ENCODE measurements around the gene ROBO1.
"Not testable (repeated sequence)": the region's sequence is repeated elsewhere in the genome, so short reads cannot be mapped to it uniquely, and the experiment has no call there.

The ROBO1 gene

DNA sequence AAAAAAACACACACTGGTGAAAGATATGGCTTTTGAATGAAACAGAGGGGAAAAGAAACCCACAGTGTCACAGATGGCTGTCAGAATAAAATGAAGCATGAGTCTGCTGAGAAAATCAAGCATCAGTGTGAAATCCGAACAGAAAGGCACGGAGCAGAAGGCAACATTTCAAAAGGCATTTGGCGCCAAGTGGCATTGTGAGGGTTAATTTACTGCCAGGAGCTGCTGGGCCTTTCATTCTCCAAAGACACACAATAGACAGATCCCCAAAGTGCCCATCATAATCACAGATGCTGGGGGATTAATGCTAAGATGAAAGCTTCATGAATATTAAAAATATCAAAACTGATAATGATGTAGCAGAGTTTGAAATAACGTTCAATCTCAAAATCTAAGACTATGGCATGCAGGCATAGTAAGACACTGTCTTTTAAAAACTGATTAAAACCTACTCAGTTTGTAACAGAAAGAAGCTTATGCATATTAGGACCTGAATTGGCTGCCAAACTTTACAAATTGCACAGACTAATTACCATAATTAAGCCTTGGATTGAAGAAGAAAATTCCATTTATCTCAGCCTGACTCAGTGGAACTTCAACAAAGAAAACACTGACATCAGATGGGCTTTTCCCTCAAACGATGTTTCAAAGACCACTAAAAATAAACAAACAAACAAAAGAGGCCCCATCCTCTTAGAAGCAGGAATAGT, 589.2 kb downstream of the ROBO1 start:
- DNase-seq (no peak), ATAC-seq (replicated peaks) (no peak)
- H3K4me3 Mint-ChIP-seq = no peak overlapping the region
- no peaks in the 10 kb centered on the region for H3K4me1 Mint-ChIP-seq (ENCODE audit: low read depth in 2 of 2)
- no peaks in the 10 kb centered on the region for H3K27me3 Mint-ChIP-seq
- no peaks in the 10 kb centered on the region for H3K36me3 Mint-ChIP-seq (ENCODE audit: insufficient read depth)
- peaks cover 0 to 12% of the 10 kb centered on the region in 2 donors for H3K9me3 Mint-ChIP-seq
- H3K27ac Mint-ChIP-seq = no peak overlapping the region

GRCh38 chr3:79175870-79176269, 591.9 kb downstream of the ROBO1 start:
- H3K4me1 Mint-ChIP-seq (ENCODE audit: low read depth in 2 of 2) = no peaks in the 10 kb centered on the region
- no peak for ATAC-seq (replicated peaks)

GRCh38 chr3:79173259-79173658, 594.5 kb downstream of the ROBO1 start:
- not testable (repeated sequence) for ATAC-seq (replicated peaks); H3K9me3 Mint-ChIP-seq; DNase-seq; H3K27me3 Mint-ChIP-seq; H3K36me3 Mint-ChIP-seq (ENCODE audit: insufficient read depth); H3K27ac Mint-ChIP-seq; H3K4me3 Mint-ChIP-seq; H3K4me1 Mint-ChIP-seq (ENCODE audit: low read depth in 2 of 2)

More at GRCh38 chr3:79175870-79176269, 591.9 kb downstream of the ROBO1 start:
- Mint-ChIP-seq H3K27ac (no peak overlapping the region), H3K4me3 (no peak overlapping the region), H3K9me3 (peaks cover 0 to 2% of the 10 kb centered on the region in 2 donors), H3K27me3 (no peaks in the 10 kb centered on the region), H3K36me3 (ENCODE audit: insufficient read depth) (no peaks in the 10 kb centered on the region)
- DNase-seq = no peak

DNA sequence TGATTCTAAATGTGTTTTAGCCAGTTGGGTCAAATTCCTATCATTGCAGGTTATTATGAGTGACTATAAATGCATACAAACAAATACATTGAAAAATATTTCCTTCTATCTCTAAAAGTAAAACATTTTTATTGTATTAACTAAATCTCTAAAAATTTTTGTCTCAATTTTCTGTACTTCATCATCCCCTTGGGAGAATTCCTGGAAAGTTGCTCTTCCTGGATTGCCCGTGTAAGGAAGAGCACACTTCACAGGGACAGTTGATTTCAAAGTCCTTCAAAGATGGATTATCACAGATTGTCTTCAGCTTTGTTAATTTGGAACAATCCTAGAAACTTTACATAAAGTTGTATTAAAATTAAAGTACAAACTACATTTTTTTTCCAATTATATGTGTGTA, 595.6 kb downstream of the ROBO1 start:
- no peaks in the 10 kb centered on the region for H3K27me3 Mint-ChIP-seq
- peaks cover 5 to 7% of the 10 kb centered on the region in 2 donors for H3K9me3 Mint-ChIP-seq
- no peak overlapping the region for H3K27ac Mint-ChIP-seq
- DNase-seq (no peak), ATAC-seq (replicated peaks) (no peak)
- no peak overlapping the region for H3K4me3 Mint-ChIP-seq
- H3K36me3 Mint-ChIP-seq (ENCODE audit: insufficient read depth) = no peaks in the 10 kb centered on the region
- no peaks in the 10 kb centered on the region for H3K4me1 Mint-ChIP-seq (ENCODE audit: low read depth in 2 of 2)

DNA sequence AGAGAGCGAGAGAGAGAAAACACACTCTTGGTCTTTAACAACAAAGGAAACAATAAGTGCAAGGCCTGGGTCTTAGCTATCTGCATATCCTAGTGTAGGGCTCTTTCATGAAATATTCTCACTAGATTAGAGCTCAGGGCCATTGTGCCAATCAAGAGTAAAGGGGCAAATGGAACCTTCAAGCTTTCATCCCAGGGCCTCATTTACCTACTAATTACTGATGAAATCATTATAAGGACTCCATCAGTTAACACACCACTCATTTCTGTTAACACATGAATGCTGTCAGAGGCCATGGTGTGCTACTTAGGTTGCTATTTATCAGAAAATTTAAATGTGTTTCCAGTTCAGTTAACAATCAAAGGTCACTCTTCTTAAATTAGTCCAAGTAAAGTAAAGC, 597.8 kb downstream of the ROBO1 start:
- Mint-ChIP-seq H3K9me3 (peaks cover 6 to 11% of the 10 kb centered on the region in 2 donors), H3K36me3 (ENCODE audit: insufficient read depth) (no peaks in the 10 kb centered on the region), H3K4me1 (ENCODE audit: low read depth in 2 of 2) (no peaks in the 10 kb centered on the region), H3K27me3 (no peaks in the 10 kb centered on the region), H3K4me3 (no peak overlapping the region), H3K27ac (no peak overlapping the region)
- DNase-seq (no peak), ATAC-seq (replicated peaks) (no peak)

GRCh38 chr3:79167651-79168416, 600.0 kb downstream of the ROBO1 start:
- no peak overlapping the region for H3K4me3 Mint-ChIP-seq
- no peak overlapping the region for H3K27ac Mint-ChIP-seq
- ATAC-seq (replicated peaks) = no peak
- H3K27me3 Mint-ChIP-seq = no peaks in the 10 kb centered on the region
- no peak for DNase-seq
- no peaks in the 10 kb centered on the region for H3K36me3 Mint-ChIP-seq (ENCODE audit: insufficient read depth)
- peaks cover 12 to 25% of the 10 kb centered on the region in 2 donors for H3K9me3 Mint-ChIP-seq
- H3K4me1 Mint-ChIP-seq (ENCODE audit: low read depth in 2 of 2) = no peaks in the 10 kb centered on the region

DNA sequence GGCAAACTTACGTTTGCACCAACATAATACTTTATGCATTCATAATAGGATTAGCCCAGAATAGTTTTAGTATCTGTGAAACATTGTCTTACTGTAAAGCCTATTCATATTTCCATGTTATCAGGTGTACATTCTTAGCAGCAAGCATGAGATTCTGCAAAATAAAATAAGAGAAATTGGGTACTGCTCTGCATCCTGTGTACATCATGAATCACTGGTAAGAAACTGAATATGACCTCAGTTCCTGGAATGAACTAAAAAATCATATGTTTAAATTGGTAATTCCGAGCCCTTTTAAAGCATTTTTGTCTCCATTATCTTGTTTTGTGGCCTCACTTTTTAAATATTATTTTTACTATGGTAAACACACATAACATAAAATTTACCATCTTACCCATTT, 605.1 kb downstream of the ROBO1 start:
- H3K27me3 Mint-ChIP-seq = no peaks in the 10 kb centered on the region
- DNase-seq = no peak
- peaks cover 9 to 18% of the 10 kb centered on the region in 2 donors for H3K9me3 Mint-ChIP-seq
- H3K4me3 Mint-ChIP-seq = no peak overlapping the region
- ATAC-seq (replicated peaks) = no peak
- no peaks in the 10 kb centered on the region for H3K4me1 Mint-ChIP-seq (ENCODE audit: low read depth in 2 of 2)
- no peaks in the 10 kb centered on the region for H3K36me3 Mint-ChIP-seq (ENCODE audit: insufficient read depth)
- no peak overlapping the region for H3K27ac Mint-ChIP-seq

- no peak overlapping the region for H3K27ac Mint-ChIP-seq
- peaks cover 9 to 18% of the 10 kb centered on the region in 2 donors for H3K9me3 Mint-ChIP-seq
- no peak for ATAC-seq (replicated peaks)
- no peak overlapping the region for H3K4me3 Mint-ChIP-seq
- H3K27me3 Mint-ChIP-seq = no peaks in the 10 kb centered on the region
- H3K4me1 Mint-ChIP-seq (ENCODE audit: low read depth in 2 of 2) = no peaks in the 10 kb centered on the region
- H3K36me3 Mint-ChIP-seq (ENCODE audit: insufficient read depth) = no peaks in the 10 kb centered on the region
- DNase-seq = no peak
Measured at GRCh38 chr3:79161941-79162340, 605.9 kb downstream of the ROBO1 start.

DNA sequence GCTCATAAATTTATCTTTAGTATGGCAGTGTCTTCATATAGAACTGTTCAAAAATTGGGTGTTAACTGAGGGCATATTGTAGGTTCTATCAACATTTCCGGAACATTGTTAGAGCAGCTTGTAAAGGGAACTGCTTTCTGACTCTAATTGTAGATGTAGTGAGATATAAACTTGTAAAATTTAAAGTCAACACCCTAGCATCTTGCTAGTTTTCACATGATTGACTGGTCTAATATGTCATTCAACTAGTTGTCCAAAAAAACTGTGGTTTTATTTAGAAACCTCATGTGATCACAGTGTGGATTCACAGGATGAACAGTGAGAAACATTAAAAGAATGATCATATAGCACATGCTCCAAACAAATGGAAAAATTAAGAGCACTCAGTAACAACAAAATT, 607.4 kb downstream of the ROBO1 start:
- Mint-ChIP-seq H3K9me3 (peaks cover 9 to 26% of the 10 kb centered on the region in 2 donors), H3K36me3 (ENCODE audit: insufficient read depth) (no peaks in the 10 kb centered on the region), H3K4me1 (ENCODE audit: low read depth in 2 of 2) (no peaks in the 10 kb centered on the region), H3K27me3 (no peaks in the 10 kb centered on the region), H3K27ac (no peak overlapping the region), H3K4me3 (no peak overlapping the region)
- ATAC-seq (replicated peaks) = no peak
- DNase-seq = no peak

DNA sequence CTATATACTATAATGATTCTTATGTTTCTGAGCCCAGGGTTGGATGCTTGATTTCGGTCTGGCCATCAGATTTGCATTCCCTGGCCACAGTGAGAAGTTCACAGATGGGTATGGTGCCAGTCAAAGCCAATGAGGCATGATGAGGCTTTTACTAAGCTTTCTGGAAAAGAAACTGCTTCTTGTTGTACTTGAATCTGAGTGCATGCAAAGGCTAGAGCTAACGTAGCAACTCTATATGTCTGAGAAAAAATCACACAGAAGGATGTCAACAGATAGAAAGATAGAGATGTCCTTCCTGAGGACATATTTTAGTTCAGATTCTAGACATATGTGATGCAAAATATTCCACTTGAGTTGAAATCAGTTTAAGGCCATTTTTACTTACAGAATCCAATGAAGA, 608.1 kb downstream of the ROBO1 start:
- Mint-ChIP-seq H3K36me3 (ENCODE audit: insufficient read depth) (no peaks in the 10 kb centered on the region), H3K9me3 (peaks cover 7 to 19% of the 10 kb centered on the region in 2 donors), H3K27me3 (no peaks in the 10 kb centered on the region), H3K27ac (no peak overlapping the region), H3K4me1 (ENCODE audit: low read depth in 2 of 2) (no peaks in the 10 kb centered on the region), H3K4me3 (no peak overlapping the region)
- no peak for DNase-seq
- no peak for ATAC-seq (replicated peaks)

DNA sequence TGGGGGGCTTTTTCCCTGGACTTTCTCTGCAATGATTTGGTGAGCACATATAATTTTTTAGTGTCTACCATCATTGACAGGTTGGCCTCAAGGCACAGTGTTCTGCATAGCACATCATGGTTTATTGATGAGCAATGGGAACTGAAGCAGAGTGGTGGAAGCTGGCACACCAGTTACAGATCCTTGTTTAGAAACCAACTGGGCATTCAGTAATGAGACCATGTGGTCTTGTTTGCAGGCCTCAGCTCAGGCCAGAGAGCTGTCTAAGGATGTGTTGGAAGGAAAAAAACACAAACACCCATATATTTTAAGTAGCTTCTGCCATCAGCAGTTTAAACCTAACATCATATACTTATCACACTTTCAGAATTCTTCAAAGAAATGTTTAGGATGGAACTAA, 610.6 kb downstream of the ROBO1 start:
- Mint-ChIP-seq H3K27me3 (no peaks in the 10 kb centered on the region), H3K4me3 (no peak overlapping the region), H3K27ac (no peak overlapping the region), H3K9me3 (peaks cover 5 to 18% of the 10 kb centered on the region in 2 donors), H3K36me3 (ENCODE audit: insufficient read depth) (no peaks in the 10 kb centered on the region), H3K4me1 (ENCODE audit: low read depth in 2 of 2) (no peaks in the 10 kb centered on the region)
- ATAC-seq (replicated peaks) (no peak), DNase-seq (no peak)

- no peaks in the 10 kb centered on the region for H3K4me1 Mint-ChIP-seq (ENCODE audit: low read depth in 2 of 2)
- H3K27me3 Mint-ChIP-seq = no peaks in the 10 kb centered on the region
- H3K4me3 Mint-ChIP-seq = no peak overlapping the region
- ATAC-seq (replicated peaks) (no peak), DNase-seq (no peak)
- no peak overlapping the region for H3K27ac Mint-ChIP-seq
- H3K9me3 Mint-ChIP-seq = peaks cover 12 to 31% of the 10 kb centered on the region in 2 donors
- H3K36me3 Mint-ChIP-seq (ENCODE audit: insufficient read depth) = no peaks in the 10 kb centered on the region
Measured at GRCh38 chr3:79154865-79155264, 612.9 kb downstream of the ROBO1 start.

DNA sequence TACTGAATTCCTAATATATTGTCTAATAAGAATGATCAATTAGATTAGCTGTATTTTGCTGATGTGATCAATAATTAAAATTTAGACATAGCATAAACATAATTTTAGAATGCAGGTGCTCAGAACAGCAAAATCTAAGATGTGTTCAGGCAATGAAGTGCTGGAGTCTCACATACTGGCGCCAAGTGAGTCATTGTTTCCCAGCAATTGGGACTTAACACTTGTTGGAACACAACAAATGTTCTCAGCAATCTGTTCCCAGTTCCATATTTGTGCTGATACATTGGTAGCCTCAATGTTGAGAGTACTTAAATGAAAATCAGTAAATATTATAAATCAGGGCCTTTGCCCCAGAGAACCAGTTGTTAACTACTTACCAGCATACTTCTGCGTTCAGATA, 619.0 kb downstream of the ROBO1 start:
- no peak for ATAC-seq (replicated peaks)
- no peak for DNase-seq
- no peak overlapping the region for H3K27ac Mint-ChIP-seq
- H3K9me3 Mint-ChIP-seq = peaks cover 14 to 23% of the 10 kb centered on the region in 2 donors
- H3K4me3 Mint-ChIP-seq = no peak overlapping the region
- no peaks in the 10 kb centered on the region for H3K36me3 Mint-ChIP-seq (ENCODE audit: insufficient read depth)
- H3K27me3 Mint-ChIP-seq = no peaks in the 10 kb centered on the region
- no peaks in the 10 kb centered on the region for H3K4me1 Mint-ChIP-seq (ENCODE audit: low read depth in 2 of 2)

GRCh38 chr3:79146024-79146423, 621.8 kb downstream of the ROBO1 start:
- Mint-ChIP-seq H3K9me3 (peaks cover 9 to 11% of the 10 kb centered on the region in 2 donors), H3K36me3 (ENCODE audit: insufficient read depth) (no peaks in the 10 kb centered on the region), H3K27ac (no peak overlapping the region), H3K4me1 (ENCODE audit: low read depth in 2 of 2) (no peaks in the 10 kb centered on the region), H3K4me3 (no peak overlapping the region), H3K27me3 (no peaks in the 10 kb centered on the region)
- no peak for DNase-seq
- ATAC-seq (replicated peaks) = no peak
